Globus pallidus (tissue), 1 donor: ENCODE results near the gene CADM2.
"Not testable (repeated sequence)": the region's sequence is repeated elsewhere in the genome, so short reads cannot be mapped to it uniquely, and the experiment has no call there.

ENCODE experiments used
- DNase-seq: peaks from one replicate; pipeline ENCODE4 v3.0.0-alpha.2; 2015; ENCODE audit warnings: low spot score

Gene CADM2

DNA sequence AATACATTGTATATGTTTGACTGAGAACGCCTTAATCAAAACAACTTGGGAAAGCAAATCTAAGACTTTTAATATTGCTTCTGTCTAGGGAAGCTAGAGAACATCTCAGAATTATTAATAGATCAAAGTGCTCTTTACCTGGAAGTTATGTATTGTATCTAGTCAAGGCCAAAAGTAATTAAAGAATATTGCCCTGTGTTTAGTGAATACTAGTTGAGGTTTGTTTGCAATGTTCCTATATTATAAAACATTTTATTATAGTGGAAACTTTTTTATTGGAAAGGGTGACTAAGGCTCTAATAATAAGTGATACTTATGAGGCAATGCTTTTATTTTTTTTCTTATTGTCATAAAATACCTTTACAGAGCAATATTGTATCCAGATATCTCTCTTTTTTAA lies 118.2 kb downstream of the CADM2 start:
- no peak for DNase-seq

DNA sequence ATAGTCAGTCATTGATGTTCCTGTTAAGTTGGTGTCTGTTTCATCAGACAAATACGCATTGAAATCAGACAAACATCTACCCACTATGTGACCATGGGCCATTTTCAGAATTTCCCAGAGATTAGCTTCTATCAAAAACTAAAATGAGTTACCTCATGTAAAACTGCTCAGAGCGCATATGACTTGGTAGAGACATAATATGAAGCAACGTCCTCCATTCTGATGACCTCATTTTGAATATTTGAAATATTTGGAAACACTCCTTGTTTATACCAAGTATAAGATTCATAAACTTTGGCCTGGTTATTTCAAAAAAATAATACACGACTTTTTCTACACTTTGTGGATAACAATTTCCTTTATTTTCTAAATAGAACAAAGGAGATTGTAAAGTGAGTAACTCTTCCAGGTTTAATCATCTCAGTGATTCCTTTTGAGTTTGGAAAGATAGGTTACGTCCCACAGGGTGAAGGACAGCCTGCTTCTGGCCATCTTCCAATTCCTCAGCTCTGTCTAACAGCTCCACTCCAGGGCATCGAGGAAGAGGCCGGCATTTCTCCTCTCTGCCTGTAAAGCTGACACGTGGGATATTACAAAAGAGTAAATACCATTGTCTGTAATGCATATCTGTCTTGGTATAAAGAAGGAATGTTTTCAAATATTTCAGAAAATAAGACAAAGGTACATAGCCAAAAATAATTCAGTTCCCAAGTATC lies 122.6 kb downstream of the CADM2 start:
- peak; percentile 77 for DNase-seq

- DNase-seq, result no peak
Observed at GRCh38 chr3:85090495-85090894, 131.7 kb downstream of the CADM2 start.

- no peak for DNase-seq
Observed at GRCh38 chr3:85100316-85100715, 141.5 kb downstream of the CADM2 start.

- DNase-seq, result no peak
Observed at GRCh38 chr3:85102781-85103180, 144.0 kb downstream of the CADM2 start.

- DNase-seq, result no peak
Observed at GRCh38 chr3:85110393-85110792, 151.6 kb downstream of the CADM2 start.

GRCh38 chr3:85120879-85121278 lies 162.1 kb downstream of the CADM2 start:
- no peak for DNase-seq

DNA sequence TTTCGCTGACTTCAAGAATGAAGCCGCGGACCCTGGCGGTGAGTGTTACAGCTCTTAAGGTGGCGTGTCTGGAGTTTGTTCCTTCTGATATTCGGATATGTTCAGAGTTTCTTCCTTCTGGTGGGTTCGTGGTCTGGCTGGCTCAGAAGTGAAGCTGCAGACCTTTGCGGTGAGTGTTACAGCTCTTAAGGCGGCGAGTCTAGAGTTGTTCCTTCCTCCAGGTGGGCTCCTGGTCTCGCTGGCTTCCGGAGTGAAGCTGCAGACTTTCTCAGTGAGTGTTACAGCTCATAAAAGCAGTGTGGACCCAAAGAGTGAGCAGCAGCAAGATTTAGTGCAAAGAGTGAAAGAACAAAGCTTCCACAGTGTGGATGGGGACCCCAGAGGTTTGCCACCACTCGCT lies 174.1 kb downstream of the CADM2 start:
- not testable (repeated sequence) for DNase-seq

DNA sequence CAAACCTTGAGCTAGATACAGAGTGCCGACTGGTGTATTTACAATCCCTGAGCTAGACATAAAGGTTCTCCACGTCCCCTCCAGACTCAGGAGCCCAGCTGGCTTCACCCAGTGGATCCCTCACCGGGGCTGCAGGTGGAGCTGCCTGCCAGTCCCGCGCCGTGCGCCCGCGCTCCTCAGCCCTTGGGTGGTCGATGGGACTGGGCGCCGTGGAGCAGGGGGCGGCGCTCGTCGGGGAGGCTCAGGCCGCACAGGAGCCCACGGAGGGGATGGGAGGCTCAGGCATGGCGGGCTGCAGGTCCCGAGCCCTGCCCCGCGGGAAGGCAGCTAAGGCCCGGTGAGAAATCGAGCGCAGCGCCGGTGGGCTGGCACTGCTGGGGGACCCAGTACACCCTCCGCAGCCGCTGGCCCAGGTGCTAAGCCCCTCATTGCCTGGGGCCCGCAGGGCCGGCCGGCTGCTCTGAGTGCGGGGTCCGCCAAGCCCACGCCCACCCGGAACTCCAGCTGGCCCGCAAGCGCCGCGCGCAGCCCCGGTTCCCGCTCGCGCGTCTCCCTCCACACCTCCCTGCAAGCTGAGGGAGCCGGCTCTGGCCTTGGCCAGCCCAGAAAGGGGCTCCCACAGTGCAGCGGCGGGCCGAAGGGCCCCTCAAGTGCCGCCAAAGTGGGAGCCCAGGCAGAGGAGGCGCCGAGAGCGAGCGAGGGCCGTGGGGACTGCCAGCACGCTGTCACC lies 175.1 kb downstream of the CADM2 start:
- DNase-seq, result not testable (repeated sequence)

DNA sequence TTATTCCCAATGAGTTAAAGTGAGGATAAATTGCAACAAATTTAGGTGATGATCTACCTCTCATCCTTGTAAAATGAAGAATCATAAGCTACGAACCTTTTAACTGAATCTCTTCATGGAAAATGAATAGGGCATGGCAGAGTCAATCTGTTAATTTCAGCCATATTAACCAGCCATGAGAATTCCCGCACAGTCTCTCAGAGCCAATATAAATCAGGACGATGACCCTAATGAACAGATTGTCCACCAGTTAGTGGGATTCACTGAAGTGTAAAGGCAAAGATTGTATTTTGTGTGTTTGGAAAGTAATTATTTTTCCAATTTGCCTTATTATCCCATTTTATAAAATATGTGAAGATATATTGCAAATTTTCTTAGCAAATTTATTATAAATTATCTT lies 183.8 kb downstream of the CADM2 start:
- no peak for DNase-seq

DNA sequence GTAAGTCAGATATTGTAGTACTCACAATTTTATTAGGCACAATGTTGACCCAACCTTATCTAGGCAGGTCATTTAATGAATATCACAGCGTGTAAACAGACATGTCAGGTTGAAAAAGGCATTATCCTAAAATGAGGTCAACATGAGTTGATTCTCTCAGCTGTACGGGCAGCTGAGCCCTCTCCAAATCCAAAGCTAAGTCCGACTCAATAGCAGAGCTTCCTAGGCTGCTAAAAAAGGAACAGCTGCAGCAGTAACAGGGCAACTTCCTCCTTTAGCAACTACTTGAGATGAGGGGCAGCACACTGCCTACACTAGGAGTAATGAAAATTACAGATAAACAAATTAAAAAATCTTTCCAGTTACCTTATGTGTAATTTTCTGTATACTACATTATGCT lies 189.2 kb downstream of the CADM2 start:
- DNase-seq, result peak; percentile 23

DNA sequence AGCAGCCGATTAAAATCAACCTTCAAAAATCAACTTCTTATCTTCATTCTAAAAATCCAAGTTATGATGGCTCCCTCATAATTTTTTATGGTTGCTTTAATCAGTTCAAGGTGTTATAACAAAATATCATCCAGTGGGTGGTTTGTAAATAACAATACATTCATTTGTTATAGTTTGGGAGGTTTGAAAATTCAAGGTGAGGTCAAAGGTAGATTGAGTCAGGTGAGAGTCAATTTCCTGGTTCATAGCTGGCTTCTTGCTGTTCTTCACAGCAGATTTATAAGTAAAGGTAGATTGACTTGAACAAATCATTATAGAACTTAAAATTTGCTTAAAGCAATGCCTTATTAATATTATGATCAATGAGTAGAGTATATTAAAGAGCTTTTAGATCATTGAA lies 192.8 kb downstream of the CADM2 start:
- no peak for DNase-seq

DNA sequence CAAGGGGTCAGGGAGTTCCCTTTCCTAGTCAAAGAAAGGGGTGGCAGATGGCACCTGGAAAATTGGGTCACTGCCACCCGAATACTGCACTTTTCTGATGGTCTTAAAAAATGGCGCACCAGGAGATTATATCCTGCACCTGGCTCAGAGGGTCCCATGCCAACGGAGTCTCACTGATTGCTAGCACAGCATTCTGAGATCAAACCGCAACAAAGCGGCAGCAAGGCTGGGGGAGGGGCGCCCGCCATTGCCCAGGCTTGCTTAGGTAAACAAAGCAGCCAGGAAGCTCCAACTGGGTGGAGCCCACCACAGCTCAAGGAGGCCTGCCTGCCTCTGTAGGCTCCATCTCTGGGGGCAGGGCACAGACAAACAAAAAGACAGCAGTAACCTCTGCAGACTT lies 194.5 kb downstream of the CADM2 start:
- DNase-seq, result not testable (repeated sequence)

GRCh38 chr3:85159376-85159775 lies 200.6 kb downstream of the CADM2 start:
- DNase-seq, result no peak

GRCh38 chr3:85161544-85161943 lies 202.8 kb downstream of the CADM2 start:
- DNase-seq, result no peak

DNA sequence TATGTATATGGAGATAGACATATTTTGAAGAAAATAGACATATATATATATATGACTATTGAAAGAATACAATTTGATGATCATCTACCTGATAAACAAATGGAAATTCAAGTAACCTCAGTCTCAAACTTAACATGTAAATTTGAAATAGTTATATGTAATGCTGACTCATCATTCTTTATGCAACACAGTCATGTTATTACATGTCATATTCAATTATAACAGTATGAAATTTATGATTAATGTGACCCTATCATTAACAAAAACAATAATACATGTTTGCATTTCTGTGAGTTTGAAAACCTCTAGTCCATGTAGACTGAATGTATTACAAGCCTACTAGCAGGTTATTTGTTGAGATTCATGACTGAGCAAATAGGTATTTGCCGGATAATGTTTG lies 204.1 kb downstream of the CADM2 start:
- DNase-seq, result no peak

DNA sequence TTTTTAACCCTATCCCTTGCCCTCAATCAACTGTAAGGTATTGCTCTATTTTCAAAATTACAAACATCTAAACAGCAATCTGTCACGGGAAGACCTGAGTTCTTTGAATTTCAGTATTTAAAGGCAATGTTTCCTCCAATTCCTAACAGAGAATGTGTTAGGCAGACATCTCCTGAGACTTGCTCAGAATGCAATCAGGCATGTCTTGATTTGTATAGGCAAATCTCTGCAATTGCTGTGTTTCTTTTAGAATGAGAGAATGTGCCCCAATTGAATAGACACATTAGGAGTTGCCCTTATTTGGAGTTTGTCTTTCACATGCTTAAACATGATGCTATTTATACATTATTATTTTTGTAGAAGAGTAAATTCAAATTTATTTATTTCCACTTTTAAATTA lies 205.6 kb downstream of the CADM2 start:
- no peak for DNase-seq

DNA sequence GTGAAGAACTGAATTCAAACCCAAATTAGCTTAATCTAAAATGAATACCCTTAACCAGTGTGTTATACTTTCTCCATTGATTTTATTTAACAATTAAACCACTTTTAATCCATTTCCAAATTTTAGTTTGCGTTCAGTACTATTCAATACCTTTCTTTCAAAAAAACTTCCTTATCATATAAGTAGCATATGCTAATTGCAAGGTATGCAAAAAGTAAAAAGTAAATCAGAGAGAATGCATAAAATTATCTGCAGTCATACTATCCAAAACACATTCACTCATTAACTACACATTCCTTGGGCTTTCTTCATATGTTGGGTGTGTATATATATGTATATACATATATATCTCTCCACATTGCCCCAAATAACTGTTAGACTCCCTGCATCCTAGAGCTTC lies 208.8 kb downstream of the CADM2 start:
- no peak for DNase-seq

DNA sequence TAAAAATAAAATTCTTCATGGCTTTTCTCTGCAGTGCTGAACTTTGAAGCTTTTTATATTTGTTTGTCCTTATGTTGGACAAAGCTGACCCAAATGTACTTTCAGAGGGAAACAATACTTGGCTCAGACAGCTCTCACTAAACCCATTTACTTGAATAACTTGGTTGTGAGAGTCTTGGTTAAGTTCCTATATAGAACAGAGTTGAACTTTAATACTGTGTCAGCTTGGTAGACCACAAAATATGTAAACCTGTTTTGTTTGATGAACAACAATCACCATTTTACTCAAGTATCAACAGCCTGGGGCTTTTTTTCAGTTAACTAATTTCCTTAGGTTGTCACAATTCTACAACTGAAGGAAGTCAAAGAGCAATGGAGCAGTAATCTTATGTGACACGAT lies 211.9 kb downstream of the CADM2 start:
- DNase-seq, result no peak

GRCh38 chr3:85171976-85172375 lies 213.2 kb downstream of the CADM2 start:
- DNase-seq, result no peak

- DNase-seq, result no peak
Observed at GRCh38 chr3:85176799-85177198, 218.0 kb downstream of the CADM2 start.

GRCh38 chr3:85182975-85183752 lies 224.4 kb downstream of the CADM2 start:
- no peak for DNase-seq

DNA sequence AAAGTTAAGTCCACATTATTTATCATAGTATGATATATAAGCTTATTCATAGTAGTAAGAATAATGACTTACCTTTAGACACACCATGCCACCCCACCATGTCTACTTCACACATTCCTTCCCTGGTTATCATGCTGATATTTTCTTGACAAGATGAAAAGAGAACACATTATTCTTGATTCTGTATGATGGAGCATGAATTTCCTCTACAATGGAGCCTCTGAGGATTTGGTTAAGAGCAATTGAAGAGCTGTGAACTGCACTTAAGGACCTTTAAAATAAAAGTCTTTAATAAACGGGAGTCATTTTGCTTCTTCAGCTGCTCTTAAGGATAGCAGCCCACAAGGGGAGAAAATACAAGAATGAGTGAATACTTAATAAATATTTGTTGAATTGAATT lies 226.7 kb downstream of the CADM2 start:
- DNase-seq, result no peak
